NCI-H1092 treated with DMSO at 0.1 percent for 48 hours (cell line): ENCODE results near the gene CD27.
"Not testable (repeated sequence)": the region's sequence is repeated elsewhere in the genome, so short reads cannot be mapped to it uniquely, and the experiment has no call there.

Experiments used
- DNase-seq: peaks from one replicate; lab custom pipeline; 2025; lab: John Stamatoyannopoulos, UW

Gene CD27

GRCh38 chr12:6444704-6445688, at the start of gene CD27:
Gene CD27 (plus strand): TSS chr12:6444955. CDS start chr12:6445096, 141 bp downstream.
- DNase-seq = no peak

- no peak for DNase-seq
These were observed 48.7 kb upstream of the CD27 start for GRCh38 chr12:6396031-6396430.

GRCh38 chr12:6399884-6400644, 44.7 kb upstream of the CD27 start:
- no peak for DNase-seq

GRCh38 chr12:6404390-6404789, 40.4 kb upstream of the CD27 start:
- DNase-seq = no peak

- no peak for DNase-seq
These were observed 38.8 kb upstream of the CD27 start for GRCh38 chr12:6405963-6406362.

- DNase-seq = no peak
These were observed 37.4 kb upstream of the CD27 start for GRCh38 chr12:6407236-6407954.

GRCh38 chr12:6416596-6416995, 28.2 kb upstream of the CD27 start:
- no peak for DNase-seq

DNA sequence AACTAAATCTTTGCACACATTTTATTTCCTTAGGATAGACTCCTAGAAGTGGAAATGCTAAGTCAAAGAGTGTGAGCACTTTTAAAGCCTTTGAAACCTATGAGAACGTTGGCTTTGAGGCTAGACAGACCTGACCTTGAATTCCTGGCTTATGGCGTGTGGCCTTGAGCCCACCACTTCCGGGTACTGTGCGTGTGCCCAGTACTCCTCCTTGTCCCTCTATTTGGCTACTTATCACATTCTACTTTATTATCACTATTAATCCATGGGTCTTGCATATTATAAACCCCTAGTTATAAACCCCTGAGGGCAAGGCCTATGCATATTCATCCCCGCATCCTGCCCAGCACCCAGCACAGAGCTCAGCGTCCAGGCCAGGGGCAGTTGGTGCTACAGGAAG, 26.0 kb upstream of the CD27 start:
- DNase-seq = no peak

DNA sequence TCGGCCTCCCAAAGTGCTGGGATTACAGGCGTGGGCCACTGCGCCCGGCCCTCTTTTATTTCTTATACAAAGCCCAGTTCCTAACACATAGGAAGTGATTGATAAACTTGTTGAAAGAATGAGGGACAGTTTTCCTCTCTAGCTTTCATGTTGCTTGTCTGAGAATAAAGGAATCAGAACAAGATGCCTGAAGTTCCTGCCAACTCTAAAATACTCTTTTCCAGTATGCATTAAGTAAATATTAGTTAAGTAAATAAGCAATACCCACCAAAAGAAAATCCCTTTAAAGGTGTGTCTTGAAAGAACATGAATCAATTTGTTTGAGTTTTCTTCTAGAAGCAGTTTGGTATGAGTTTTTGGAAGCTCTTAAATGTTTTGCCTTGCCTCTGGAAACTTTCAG, 24.4 kb upstream of the CD27 start:
- DNase-seq = no peak

DNA sequence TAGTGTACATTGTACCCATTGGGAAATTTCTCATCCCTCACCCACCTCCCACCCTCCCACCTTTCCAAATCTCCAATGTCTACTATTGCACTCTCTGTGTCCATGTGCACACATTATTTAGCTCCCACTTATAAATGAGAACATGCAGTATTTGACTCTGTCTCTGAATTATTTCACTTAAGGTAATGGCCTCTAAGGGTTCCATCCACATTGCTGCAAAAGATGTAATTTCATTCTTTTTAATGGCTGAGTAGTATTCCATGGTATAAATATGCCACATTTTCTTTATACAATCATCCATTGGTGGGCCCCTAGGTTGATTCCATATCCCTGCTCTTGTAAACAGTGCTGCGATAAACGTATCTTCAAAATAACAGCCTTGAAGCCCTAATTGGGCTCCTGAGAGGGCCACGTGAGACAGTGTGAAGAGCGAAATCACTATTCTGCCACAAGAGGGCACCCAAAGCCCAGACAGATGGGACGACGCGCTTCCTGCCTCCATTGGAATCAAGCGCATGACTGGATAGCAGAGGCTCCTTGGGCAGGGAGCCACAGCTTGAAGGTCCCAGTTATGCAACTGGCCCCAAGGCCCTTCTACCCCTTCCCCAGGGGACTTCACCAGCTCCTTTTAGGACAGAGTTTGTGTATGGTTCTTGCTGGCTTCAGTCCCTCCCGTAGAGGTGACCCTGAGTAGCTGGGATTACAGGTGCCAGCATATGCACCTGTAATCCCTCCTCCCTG, 21.3 kb upstream of the CD27 start:
- peak; percentile 81 for DNase-seq

DNA sequence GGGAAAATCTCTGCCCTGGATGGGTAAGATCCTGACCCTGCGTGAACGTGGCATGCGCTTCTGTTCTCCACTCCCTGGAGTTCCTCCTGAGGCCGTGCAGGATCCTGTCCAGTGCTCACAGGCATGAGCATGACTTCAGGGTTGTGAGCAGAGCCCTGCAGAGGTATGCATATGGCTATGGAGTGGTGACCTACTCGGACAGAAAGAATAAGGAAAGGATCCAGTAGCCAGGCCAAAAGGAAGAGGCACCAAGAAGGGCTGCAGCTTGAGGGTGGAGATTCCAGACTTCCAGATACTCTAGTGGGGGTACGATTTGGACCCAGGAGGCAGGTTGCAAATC, 20.8 kb upstream of the CD27 start:
- DNase-seq = no peak

DNA sequence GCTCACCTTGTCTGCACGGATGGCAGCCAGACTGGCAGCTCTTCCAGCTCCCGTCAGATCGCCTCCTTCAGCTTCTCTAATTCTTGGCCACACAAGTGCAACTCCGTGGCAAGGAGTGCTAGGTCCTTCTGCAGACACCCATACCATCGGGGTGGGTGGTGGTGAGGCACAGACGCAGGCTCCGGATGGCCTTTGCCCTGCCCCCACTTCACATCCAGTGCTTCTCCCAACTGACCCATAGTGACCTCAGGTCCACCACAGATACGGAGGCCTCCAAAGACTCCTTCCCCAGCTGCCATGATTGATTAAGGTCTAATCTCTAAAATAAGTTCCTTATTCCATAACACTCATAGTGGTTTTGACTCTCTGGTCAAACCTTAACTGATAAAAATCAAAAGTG, 19.9 kb upstream of the CD27 start:
- no peak for DNase-seq

GRCh38 chr12:6425590-6426531, 18.9 kb upstream of the CD27 start:
- no peak for DNase-seq

GRCh38 chr12:6426882-6427671, 17.7 kb upstream of the CD27 start:
- DNase-seq = no peak

DNA sequence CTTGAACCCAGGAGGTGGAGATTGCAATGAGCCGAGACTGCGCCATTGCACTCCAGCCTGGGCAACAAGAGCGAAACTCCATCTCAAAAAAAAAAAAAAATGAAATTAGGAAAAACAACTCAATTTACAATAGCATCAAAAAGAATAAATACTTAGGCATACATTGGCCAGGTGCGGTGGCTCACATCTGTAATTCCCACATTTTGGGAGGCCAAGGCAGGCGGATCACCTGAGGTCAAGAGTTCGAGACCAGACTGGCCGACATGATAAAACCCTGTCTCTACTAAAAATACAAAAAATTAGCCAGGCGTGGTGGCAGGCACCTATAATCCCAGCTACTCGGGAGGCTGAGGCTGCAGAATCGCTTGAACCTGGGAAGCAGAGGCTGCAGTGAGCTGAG, 17.0 kb upstream of the CD27 start:
- not testable (repeated sequence) for DNase-seq

DNA sequence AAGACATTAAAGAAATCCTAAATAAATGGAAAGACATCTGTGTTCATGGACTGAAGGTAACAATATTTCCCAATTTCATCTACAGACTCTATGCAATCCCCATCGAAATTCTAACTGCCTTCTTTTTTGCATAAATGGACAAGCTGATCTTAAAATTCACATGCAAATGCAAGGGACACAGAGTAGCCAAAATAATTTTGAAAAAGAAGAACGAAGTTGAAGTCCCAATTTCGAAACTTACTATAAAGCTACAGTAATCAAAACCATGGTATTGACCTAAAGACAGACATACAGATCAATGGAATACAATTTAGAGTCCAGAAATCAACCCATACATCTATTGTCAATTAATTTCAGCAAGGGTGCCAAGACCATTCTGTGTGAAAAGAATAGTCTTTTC, 16.4 kb upstream of the CD27 start:
- no peak for DNase-seq

DNA sequence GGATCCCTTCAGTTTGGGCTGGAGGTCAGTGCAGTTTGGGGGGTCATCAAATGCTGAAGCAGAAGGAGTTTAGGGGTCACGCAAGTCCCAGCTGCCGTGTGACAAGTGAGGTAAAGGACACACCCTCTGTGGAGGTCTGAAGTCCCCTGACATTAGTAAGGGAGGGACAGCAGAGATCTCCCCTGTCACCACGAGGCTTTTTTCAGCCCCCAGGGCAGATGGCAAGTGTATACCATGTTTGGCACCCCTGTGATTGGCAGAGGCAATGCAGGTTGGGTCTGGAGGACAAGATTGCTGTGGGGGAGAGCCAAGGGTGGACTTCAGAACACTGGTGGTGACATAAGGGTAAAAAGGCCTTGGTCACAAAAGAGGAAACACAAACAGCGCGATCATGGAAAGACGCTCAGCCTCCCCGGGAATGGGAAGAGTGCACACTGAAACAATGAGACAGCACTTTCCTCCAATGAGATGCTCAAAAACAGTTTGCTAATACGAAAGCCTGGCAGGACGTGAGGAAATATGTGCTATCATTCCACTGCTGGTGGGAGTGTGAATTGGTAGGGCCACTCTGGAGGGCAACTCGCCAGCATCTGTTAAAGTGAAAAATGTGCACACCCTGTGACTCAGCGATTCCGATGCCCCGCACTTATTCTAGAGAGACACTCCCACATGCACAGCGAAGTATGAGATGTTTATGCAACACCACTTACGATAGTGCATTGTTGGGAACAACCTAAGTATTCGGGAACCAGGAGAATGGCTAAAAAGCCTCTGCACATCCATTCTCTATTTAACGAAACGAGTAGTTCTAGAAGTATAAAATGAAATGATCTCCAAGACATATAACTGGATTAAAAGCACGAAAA, 14.4 kb upstream of the CD27 start:
- no peak for DNase-seq

GRCh38 chr12:6432991-6433390, 11.8 kb upstream of the CD27 start:
- no peak for DNase-seq
